HepG2 (cell line): ENCODE data around the gene ZMIZ1. TPM values are rescaled to one million over a fixed set of nuclear protein-coding genes. Genes with fewer than 3 reads are reported as not detected.

Experiments used
- CTCF ChIP-seq: sonication (generic); formaldehyde crosslinking; IDR thresholded peaks from 2 replicates; pipeline ENCODE4 v1.5.0; 2020; ENCODE audit warnings: mild to moderate bottlenecking, missing genetic modification reagents, moderate library complexity
- FOSL2 ChIP-seq: sonication (generic); formaldehyde crosslinking; IDR thresholded peaks from 2 replicates; pipeline ENCODE4 v1.4.0; 2020; ENCODE audit warnings: missing genetic modification reagents
- HDAC2 ChIP-seq: sonication (generic); formaldehyde crosslinking; IDR thresholded peaks from 2 replicates; pipeline ENCODE4 v1.4.0; 2020; ENCODE audit warnings: missing genetic modification reagents
- HMG20B ChIP-seq: conservative IDR thresholded peaks from 2 replicates; pipeline ENCODE4 v1.6.1; 2016; ENCODE audit warnings: missing genetic modification reagents, missing compliant biosample characterization
- HNRNPK ChIP-seq: fragments of 200-400 bp; formaldehyde crosslinking; IDR thresholded peaks from 2 replicates; pipeline ENCODE4 v1.6.1; 2018; ENCODE audit warnings: low read length, low read depth, moderate library complexity, mild to moderate bottlenecking; ENCODE audit not compliant: poor library complexity, severe bottlenecking
- HOMEZ ChIP-seq: IDR thresholded peaks from 2 replicates; pipeline ENCODE4 v1.6.1; 2016; ENCODE audit warnings: low read depth
- JUND ChIP-seq: sonication (generic); formaldehyde crosslinking; IDR thresholded peaks from 2 replicates; pipeline ENCODE4 v1.8.0; 2022; ENCODE audit warnings: mild to moderate bottlenecking, missing genetic modification reagents
- MLX ChIP-seq: IDR thresholded peaks from 2 replicates; pipeline ENCODE4 v1.6.1; 2016
- PHB2 ChIP-seq: fragments of 450-650 bp; IDR thresholded peaks from 2 replicates; pipeline ENCODE4 v1.6.1; 2018; ENCODE audit not compliant: partially characterized antibody
- RBM22 ChIP-seq: fragments of 200-400 bp; formaldehyde crosslinking; optimal IDR thresholded peaks from 2 replicates; pipeline ENCODE3; 2017; ENCODE audit warnings: mild to moderate bottlenecking, low read length, moderate library complexity
- RERE ChIP-seq: IDR thresholded peaks from 2 replicates; pipeline ENCODE4 v1.6.1; 2016; ENCODE audit warnings: low read depth, missing genetic modification reagents, missing compliant biosample characterization
- SAP130 ChIP-seq: IDR thresholded peaks from 2 replicates; pipeline ENCODE4 v1.6.1; 2016; ENCODE audit warnings: low read depth
- XRCC5 ChIP-seq: fragments of 200-400 bp; formaldehyde crosslinking; optimal IDR thresholded peaks from 2 replicates; pipeline ENCODE3; 2017; ENCODE audit warnings: mild to moderate bottlenecking, low read length
- ZNF710 ChIP-seq: sonication (generic); formaldehyde crosslinking; IDR thresholded peaks from 2 replicates; pipeline ENCODE4 v1.5.0; 2020; ENCODE audit warnings: mild to moderate bottlenecking, missing genetic modification reagents, borderline replicate concordance
- ZNF776 ChIP-seq: sonication (generic); formaldehyde crosslinking; IDR thresholded peaks from 2 replicates; pipeline ENCODE4 v1.4.0; 2020; ENCODE audit warnings: mild to moderate bottlenecking, missing genetic modification reagents
- ZSCAN20 ChIP-seq: sonication (generic); formaldehyde crosslinking; IDR thresholded peaks from 2 replicates; pipeline ENCODE4 v1.4.0; 2020; ENCODE audit warnings: missing genetic modification reagents, mild to moderate bottlenecking, borderline replicate concordance
- ZSCAN25 ChIP-seq: sonication (generic); formaldehyde crosslinking; IDR thresholded peaks from 2 replicates; pipeline ENCODE4 v1.8.0; 2022; ENCODE audit warnings: mild to moderate bottlenecking, missing genetic modification reagents
- polyA plus RNA-seq, 8 experiments: library from polyadenylated mRNA; depleted of rRNA in 3 of 8; stranded (reverse) in 7 of 8; unstranded in 1 of 8; fragments of >200 nt; fragmentation: Illumina TruSeq in 4 of 8; extraction: Trizol in 4 of 8; gene quantifications; 2 replicates each; pipeline versions ENCODE4 v1.2.1 to v1.2.3, GENCODE V29; 2011 to 2016; ENCODE audit warnings: low read depth in 4 of 8, missing spikeins in 1 of 8, mixed read lengths in 1 of 8; ENCODE audit not compliant: insufficient read depth in 1 of 8
- total RNA-seq, 5 experiments: library from RNA; depleted of rRNA; stranded (reverse); fragments of >200 nt; fragmentation: Illumina TruSeq; extraction: Trizol; gene quantifications; 2 replicates each; pipeline ENCODE4 v1.2.3, GENCODE V29; 2016; ENCODE audit warnings: low read depth in 1 of 5

The ZMIZ1 gene
- total and polyA plus RNA-seq, 2 of the 13 experiments (the other 11 are each of a cell fraction or from before 2014, with no cell fraction given): 5.3 to 10.2 TPM

- TF ChIP-seq ZNF710: 0 out of 2 replicates have a peak, but pooled peaks have one; percentile 16
- TF ChIP-seq HNRNPK: no peak
- TF ChIP-seq HOMEZ (CRISPR knock-in tag): peak; percentile 57; the same call in 1 of the 2 replicates
- TF ChIP-seq MLX (CRISPR knock-in tag): no peak
- peak; percentile 54 for TF ChIP-seq SAP130
- TF ChIP-seq ZNF776 (CRISPR knock-in tag): 0 out of 2 replicates have a peak, but pooled peaks have one; percentile 30
- TF ChIP-seq RERE: no peak
- TF ChIP-seq ZSCAN20 (CRISPR knock-in tag): no peak
- TF ChIP-seq XRCC5: peak; percentile 45
- TF ChIP-seq PHB2: no peak
- TF ChIP-seq HMG20B (CRISPR knock-in tag): 0 out of 2 replicates have a peak, but pooled peaks have one; percentile 12
- TF ChIP-seq CTCF (CRISPR knock-in tag): peak; percentile 51
- TF ChIP-seq FOSL2 (CRISPR knock-in tag): peak; percentile 97
- TF ChIP-seq HDAC2 (CRISPR knock-in tag): peak; percentile 56; the same call in 1 of the 2 replicates
- peak; percentile 72; the same call in 1 of the 2 replicates for TF ChIP-seq JUND (CRISPR knock-in tag)
- TF ChIP-seq ZSCAN25 (CRISPR knock-in tag): peak; percentile 73
- peak; percentile 75 for TF ChIP-seq RBM22
These were observed 60.7 kb downstream of the ZMIZ1 start (continued) for GRCh38 chr10:79129361-79129997.
